Neural crest cell (in vitro differentiated cells): ENCODE measurements around the gene DYNC1LI1. TPM values are rescaled to one million over a fixed set of nuclear protein-coding genes. Genes with fewer than 3 reads are reported as not detected.

Source experiments
- DNase-seq: peaks from one replicate; pipeline ENCODE4 v3.0.0; 2021; ENCODE audit warnings: low read depth, mixed read lengths, low spot score
- H3K27ac Mint-ChIP-seq: one replicate; pipeline ENCODE4 v1.8.0; 2021; ENCODE audit warnings: mild to moderate bottlenecking, mixed read lengths; ENCODE audit not compliant: unreplicated experiment
- H3K27me3 Mint-ChIP-seq: 2 replicates; pipeline ENCODE4 v1.8.0; 2021; ENCODE audit warnings: low read depth, mild to moderate bottlenecking, mixed read lengths
- H3K36me3 Mint-ChIP-seq: 2 replicates; pipeline ENCODE4 v1.8.0; 2021; ENCODE audit warnings: low read depth, mild to moderate bottlenecking, mixed read lengths
- H3K4me1 Mint-ChIP-seq: 2 replicates; pipeline ENCODE4 v1.8.0; 2021; ENCODE audit warnings: mixed read lengths
- H3K4me3 Mint-ChIP-seq: one replicate; pipeline ENCODE4 v1.8.0; 2021; ENCODE audit warnings: mild to moderate bottlenecking, mixed read lengths
- H3K9me3 Mint-ChIP-seq: 2 replicates; pipeline ENCODE4 v1.8.0; 2021; ENCODE audit warnings: mixed read lengths
- CTCF ChIP-seq: fragments of 200-600 bp; sonication (generic); conservative IDR thresholded peaks from 2 replicates; pipeline ENCODE4 v1.5.0; 2021; ENCODE audit warnings: antibody characterized with exemption, mild to moderate bottlenecking
- total RNA-seq: library from RNA; stranded (reverse); gene quantifications from 2 replicates; pipeline ENCODE4 v1.2.1, GENCODE V29; 2021

DYNC1LI1 gene
- total RNA-seq, 1 donor from 2014 or later, result 58.7 TPM

- H3K4me1 Mint-ChIP-seq, result peaks cover 37% of the 10 kb centered on the region
- H3K4me3 Mint-ChIP-seq, result no peak overlapping the region
- H3K9me3 Mint-ChIP-seq, result no peaks in the 10 kb centered on the region
- TF ChIP-seq CTCF, result no peak
- no peak overlapping the region for H3K27ac Mint-ChIP-seq
- peaks cover 4% of the 10 kb centered on the region for H3K36me3 Mint-ChIP-seq
- DNase-seq, result no peak
- no peaks in the 10 kb centered on the region for H3K27me3 Mint-ChIP-seq
Measured at GRCh38 chr3:32498992-32499391, 71.7 kb downstream of the DYNC1LI1 start.

- Mint-ChIP-seq H3K4me3 (no peak overlapping the region), H3K27ac (no peak overlapping the region), H3K9me3 (no peaks in the 10 kb centered on the region), H3K27me3 (no peaks in the 10 kb centered on the region), H3K4me1 (peaks cover 35% of the 10 kb centered on the region), H3K36me3 (peaks cover 4% of the 10 kb centered on the region)
- no peak for DNase-seq
- no peak for TF ChIP-seq CTCF
Measured at GRCh38 chr3:32498252-32498651, 72.4 kb downstream of the DYNC1LI1 start.

GRCh38 chr3:32495609-32496008 lies 75.0 kb downstream of the DYNC1LI1 start:
- no peak for DNase-seq
- Mint-ChIP-seq H3K36me3 (peaks cover 4% of the 10 kb centered on the region), H3K4me1 (peaks cover 14% of the 10 kb centered on the region), H3K4me3 (no peak overlapping the region), H3K27me3 (no peaks in the 10 kb centered on the region), H3K27ac (no peak overlapping the region), H3K9me3 (no peaks in the 10 kb centered on the region)
- TF ChIP-seq CTCF, result no peak

- DNase-seq, result no peak
- Mint-ChIP-seq H3K27ac (no peak overlapping the region), H3K4me1 (peaks cover 9% of the 10 kb centered on the region), H3K36me3 (peaks cover 4% of the 10 kb centered on the region), H3K9me3 (no peaks in the 10 kb centered on the region), H3K4me3 (no peak overlapping the region), H3K27me3 (no peaks in the 10 kb centered on the region)
- no peak for TF ChIP-seq CTCF
Measured at GRCh38 chr3:32495085-32495484, 75.6 kb downstream of the DYNC1LI1 start.

GRCh38 chr3:32493437-32494414 lies 76.9 kb downstream of the DYNC1LI1 start:
- no peaks in the 10 kb centered on the region for H3K27me3 Mint-ChIP-seq
- no peak for TF ChIP-seq CTCF
- H3K27ac Mint-ChIP-seq, result no peak overlapping the region
- H3K9me3 Mint-ChIP-seq, result no peaks in the 10 kb centered on the region
- DNase-seq, result no peak
- H3K36me3 Mint-ChIP-seq, result peaks cover 4% of the 10 kb centered on the region
- H3K4me3 Mint-ChIP-seq, result no peak overlapping the region
- H3K4me1 Mint-ChIP-seq, result peaks cover 4% of the 10 kb centered on the region
